Peyer's patch (tissue), 4 donors: ENCODE results near the gene MARCHF7. TPM values are rescaled to one million over a fixed set of nuclear protein-coding genes. Genes with fewer than 3 reads are reported as not detected.
A peak's percentile ranks its signal among the peaks of the same experiment; 100 is the strongest.
"Not testable (repeated sequence)": the region's sequence is repeated elsewhere in the genome, so short reads cannot be mapped to it uniquely, and the experiment has no call there.

Experiments
- DNase-seq, 3 donors: peaks; one replicate each; pipeline ENCODE4 v3.0.0-alpha.2; 2017 to 2019
- H3K27ac ChIP-seq, 4 donors: fragments of 200-600 bp; sonication (generic); one replicate each; pipeline ENCODE4 v1.5.1; 2016 to 2019
- H3K27me3 ChIP-seq, 2 donors: fragments of 200-600 bp; sonication (generic); one replicate each; pipeline ENCODE4 v1.5.1; 2019
- H3K36me3 ChIP-seq, 3 donors: fragments of 200-600 bp; sonication (generic); one replicate each; pipeline ENCODE4 v1.5.1; 2016 to 2019
- H3K4me1 ChIP-seq, 4 donors: fragments of 200-600 bp; sonication (generic); one replicate each; pipeline ENCODE4 v1.5.1; 2016 to 2019
- H3K4me3 ChIP-seq, 4 donors: fragments of 200-600 bp; sonication (generic); 1 replicate in 3 of 4; 2 replicates in 1 of 4; pipeline ENCODE4 v1.5.1; 2016 to 2019; ENCODE audit warnings: mild to moderate bottlenecking in 1 of 4
- H3K9me3 ChIP-seq, 4 donors: fragments of 200-600 bp; sonication (generic); one replicate each; pipeline ENCODE4 v1.5.1; 2016 to 2019; ENCODE audit warnings: mild to moderate bottlenecking in 1 of 4
- POLR2A ChIP-seq, 2 donors: fragments of 450-650 bp; IDR thresholded peaks; one replicate each; pipeline ENCODE4 v1.5.1; 2017; ENCODE audit warnings: antibody characterized with exemption in 2 of 2, mild to moderate bottlenecking in 2 of 2, moderate library complexity in 2 of 2
- total RNA-seq, 4 donors: library from RNA; depleted of rRNA; stranded (reverse); fragments of >200 nt; gene quantifications; one replicate each; pipeline ENCODE4 v1.1.0, GENCODE V29; 2016
- TF ChIP-seq, protein P1 (sequence below), 6 experiments: fragments of 450-650 bp in 4 of 6; fragments of 200-600 bp in 2 of 6; sonication (generic) in 1 of 6; IDR thresholded peaks; one replicate each; pipeline ENCODE4 v1.5.1; 2017 to 2019; ENCODE audit warnings: antibody characterized with exemption in 6 of 6, mild to moderate bottlenecking in 3 of 6, moderate library complexity in 1 of 6

Gene MARCHF7
- 100 to 1,000 TPM in 1 of 4 donors, 10 to 100 TPM in 3; 47.7 to 187 (median 78.7) TPM for total RNA-seq

DNA sequence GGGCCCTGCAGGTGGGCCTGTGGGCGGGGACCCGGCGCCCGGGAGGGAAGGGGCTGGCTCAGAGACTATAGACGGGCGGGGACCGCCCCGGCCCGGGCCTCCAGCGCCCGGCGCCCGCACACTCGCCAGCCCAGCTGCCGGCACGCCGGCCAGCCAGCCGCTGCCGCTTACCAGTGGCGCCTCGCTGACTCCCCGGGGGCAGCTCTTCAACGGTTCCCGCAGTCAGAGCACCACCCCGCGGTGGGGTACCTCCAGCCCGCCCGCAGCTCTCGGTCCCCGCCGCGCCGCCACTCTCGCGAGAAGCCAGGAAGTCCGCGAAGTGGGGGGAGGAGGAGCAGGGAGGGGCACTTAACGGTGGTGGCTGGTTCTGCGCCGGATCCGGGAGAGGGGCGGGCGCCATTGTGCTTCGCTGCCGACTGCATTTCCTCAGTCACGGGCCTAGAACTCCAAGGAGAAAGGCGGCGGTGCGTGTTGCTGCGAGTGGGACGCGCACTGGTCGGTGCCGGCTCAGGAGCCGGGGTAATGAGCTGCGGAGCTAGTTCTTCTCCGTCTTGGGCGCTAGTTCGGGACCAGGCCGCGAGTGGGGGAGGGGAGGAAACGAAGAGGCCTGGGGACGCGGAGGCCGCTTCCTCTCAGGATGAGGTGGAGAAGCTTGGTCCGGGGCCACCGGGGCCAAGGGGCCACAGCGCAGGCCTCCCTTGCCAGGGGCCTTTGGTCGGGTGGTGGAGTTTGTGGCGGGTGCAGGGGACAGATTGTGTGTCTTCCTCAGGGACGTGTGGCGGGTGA is at the start of gene MARCHF7:
MARCHF7 (plus strand) TSS at position 364 of the 786 bp plus-strand sequence. CDS start 16,517 bp downstream, outside the sequence.
- Histone ChIP-seq H3K4me1 (peaks cover 0 to 42% (median 5%) of the 10 kb centered on the region in 4 donors), H3K9me3 (no peaks in the 10 kb centered on the region), H3K27ac (peak within 1 kb of the TSS; percentile 90 to 99 (median 98)), H3K4me3 (peak within 1 kb of the TSS; percentile 73 to 98 (median 88)), H3K27me3 (no peaks in the 10 kb centered on the region), H3K36me3 (peaks cover 0 to 9% (median 0%) of the 10 kb centered on the region in 3 donors)
- TF ChIP-seq, protein P1, sequence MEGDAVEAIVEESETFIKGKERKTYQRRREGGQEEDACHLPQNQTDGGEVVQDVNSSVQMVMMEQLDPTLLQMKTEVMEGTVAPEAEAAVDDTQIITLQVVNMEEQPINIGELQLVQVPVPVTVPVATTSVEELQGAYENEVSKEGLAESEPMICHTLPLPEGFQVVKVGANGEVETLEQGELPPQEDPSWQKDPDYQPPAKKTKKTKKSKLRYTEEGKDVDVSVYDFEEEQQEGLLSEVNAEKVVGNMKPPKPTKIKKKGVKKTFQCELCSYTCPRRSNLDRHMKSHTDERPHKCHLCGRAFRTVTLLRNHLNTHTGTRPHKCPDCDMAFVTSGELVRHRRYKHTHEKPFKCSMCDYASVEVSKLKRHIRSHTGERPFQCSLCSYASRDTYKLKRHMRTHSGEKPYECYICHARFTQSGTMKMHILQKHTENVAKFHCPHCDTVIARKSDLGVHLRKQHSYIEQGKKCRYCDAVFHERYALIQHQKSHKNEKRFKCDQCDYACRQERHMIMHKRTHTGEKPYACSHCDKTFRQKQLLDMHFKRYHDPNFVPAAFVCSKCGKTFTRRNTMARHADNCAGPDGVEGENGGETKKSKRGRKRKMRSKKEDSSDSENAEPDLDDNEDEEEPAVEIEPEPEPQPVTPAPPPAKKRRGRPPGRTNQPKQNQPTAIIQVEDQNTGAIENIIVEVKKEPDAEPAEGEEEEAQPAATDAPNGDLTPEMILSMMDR (IDR thresholded peaks at IDR 0.05): peak; percentile 4 to 81 (median 52)
- TF ChIP-seq POLR2A (IDR thresholded peaks at IDR 0.05): peak; percentile 90 to 93
- peak; percentile 94 to 98 (median 98) for DNase-seq

GRCh38 chr2:159667423-159667822 is 44.9 kb upstream of the MARCHF7 start:
- H3K36me3 ChIP-seq, H3K27me3 ChIP-seq, H3K27ac ChIP-seq, H3K4me1 ChIP-seq, H3K4me3 ChIP-seq, DNase-seq, H3K9me3 ChIP-seq: not testable (repeated sequence)

- H3K27me3 ChIP-seq: no peaks in the 10 kb centered on the region
- no peaks in the 10 kb centered on the region for H3K36me3 ChIP-seq
- DNase-seq: no peak
- no peak overlapping the region for H3K27ac ChIP-seq
- no peak overlapping the region for H3K4me3 ChIP-seq
- TF ChIP-seq, protein P1 (IDR thresholded peaks at IDR 0.05): no peak
- TF ChIP-seq POLR2A (IDR thresholded peaks at IDR 0.05): no peak
- no peaks in the 10 kb centered on the region for H3K9me3 ChIP-seq
- no peaks in the 10 kb centered on the region for H3K4me1 ChIP-seq
Measured at GRCh38 chr2:159671047-159671446, 41.3 kb upstream of the MARCHF7 start.

- TF ChIP-seq POLR2A (IDR thresholded peaks at IDR 0.05): no peak
- TF ChIP-seq, protein P1 (IDR thresholded peaks at IDR 0.05): peak in 1 of 6 experiments; percentile 24
- H3K4me1 ChIP-seq: no peaks in the 10 kb centered on the region
- no peaks in the 10 kb centered on the region for H3K9me3 ChIP-seq
- H3K36me3 ChIP-seq: no peaks in the 10 kb centered on the region
- H3K27ac ChIP-seq: no peak overlapping the region
- no peak for DNase-seq
- H3K27me3 ChIP-seq: no peaks in the 10 kb centered on the region
- no peak overlapping the region for H3K4me3 ChIP-seq
Measured at GRCh38 chr2:159677654-159678053, 34.7 kb upstream of the MARCHF7 start.

DNA sequence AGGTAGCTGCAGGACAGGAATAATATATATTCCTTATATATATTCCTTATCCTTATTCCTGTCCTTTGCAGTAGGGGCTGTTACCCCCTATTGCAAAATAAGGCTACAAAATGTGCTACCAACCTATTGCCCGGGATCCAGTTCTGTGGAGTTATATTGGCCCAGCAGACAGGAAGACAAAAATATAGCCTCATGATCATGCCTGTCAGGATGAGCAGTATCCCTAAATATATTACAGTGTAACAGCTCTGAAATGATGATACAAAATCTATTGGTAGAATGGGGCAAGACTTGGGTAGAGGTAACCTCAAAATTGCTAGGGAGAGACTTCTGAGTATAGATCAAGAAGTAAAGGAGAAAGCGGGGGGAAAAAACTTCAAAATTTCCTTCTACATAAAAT is 31.6 kb upstream of the MARCHF7 start:
- Histone ChIP-seq H3K27me3 (no peaks in the 10 kb centered on the region), H3K27ac (no peak overlapping the region), H3K36me3 (no peaks in the 10 kb centered on the region), H3K9me3 (no peaks in the 10 kb centered on the region), H3K4me3 (no peak overlapping the region), H3K4me1 (no peaks in the 10 kb centered on the region)
- DNase-seq: no peak
- no peak for TF ChIP-seq POLR2A (IDR thresholded peaks at IDR 0.05)
- TF ChIP-seq, protein P1 (IDR thresholded peaks at IDR 0.05): no peak

DNA sequence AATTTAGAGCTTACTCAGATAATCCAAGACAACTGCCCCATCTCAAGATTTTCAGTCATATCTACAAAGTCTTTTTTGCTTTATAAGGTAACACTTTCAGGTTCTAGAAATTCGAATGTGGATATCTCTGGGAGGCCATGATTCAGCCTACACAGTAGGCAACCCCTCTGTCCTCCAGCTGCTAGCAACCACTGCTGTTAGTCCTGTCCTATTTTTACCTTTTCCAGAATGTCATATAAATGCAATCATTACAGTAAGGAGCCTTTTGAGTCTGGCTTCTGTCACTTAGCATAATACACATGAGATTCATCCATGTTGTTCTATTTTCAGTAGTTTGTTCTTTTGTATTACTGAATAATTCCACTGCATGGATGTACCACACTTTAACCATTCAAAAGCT is 28.5 kb upstream of the MARCHF7 start:
- Histone ChIP-seq H3K27me3 (no peaks in the 10 kb centered on the region), H3K4me1 (no peaks in the 10 kb centered on the region), H3K9me3 (no peaks in the 10 kb centered on the region), H3K4me3 (no peak overlapping the region), H3K27ac (no peak overlapping the region), H3K36me3 (no peaks in the 10 kb centered on the region)
- TF ChIP-seq POLR2A (IDR thresholded peaks at IDR 0.05): no peak
- TF ChIP-seq, protein P1 (IDR thresholded peaks at IDR 0.05): no peak
- no peak for DNase-seq
